ENCODE results near the gene SLC9A6. TPM values are rescaled to one million over a fixed set of nuclear protein-coding genes. Genes with fewer than 3 reads are reported as not detected.

The SLC9A6 gene
- total and polyA plus RNA-seq, 2 of the 8 experiments (the other 6 are each of a cell fraction or from before 2014, with no cell fraction given): 8.0 to 14.1 TPM

DNA sequence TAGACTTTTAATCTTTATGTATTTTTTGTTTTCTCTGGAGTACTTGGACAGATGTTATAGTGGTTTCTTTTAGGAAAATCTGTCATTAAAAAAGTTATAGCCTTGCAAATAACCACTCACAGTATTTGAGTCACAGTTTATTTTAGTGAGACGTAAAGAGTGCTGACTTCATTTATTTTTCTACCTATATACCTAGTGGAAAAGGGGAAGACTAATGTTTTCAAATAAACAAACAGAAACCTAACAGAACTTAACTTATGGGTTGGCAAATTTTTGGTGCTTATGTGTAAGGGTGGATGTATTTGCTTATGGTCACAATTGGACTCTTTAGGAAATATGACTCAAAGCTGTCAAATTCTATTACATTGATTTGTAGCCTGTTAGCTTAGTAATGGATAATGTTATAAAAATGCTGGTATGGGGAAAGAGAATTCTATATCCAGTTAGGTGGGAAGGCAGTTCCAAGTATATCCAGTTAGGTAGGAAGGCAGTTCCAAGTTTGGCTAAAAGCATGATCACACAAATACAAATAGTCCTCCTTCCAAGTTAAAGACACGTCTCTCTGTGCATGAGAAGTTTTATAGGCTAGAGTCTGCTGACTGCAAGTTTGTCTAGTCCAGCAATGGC, 61.9 kb downstream of the SLC9A6 start:
- no peak overlapping the region for H3K23ac ChIP-seq (ENCODE audit: insufficient read length)
- no peaks in the 10 kb centered on the region for H3K27me3 ChIP-seq (replicated peaks in 1 of 4; ENCODE audit: control insufficient read depth in 3 of 4, extremely low read depth in 1 of 4, insufficient read depth in 3 of 4, low read length in 3 of 4)
- no peak overlapping the region for H2BK15ac ChIP-seq (ENCODE audit: low read length)
- no peaks in the 10 kb centered on the region for H3K79me2 ChIP-seq (ENCODE audit: control insufficient read depth in 1 of 2, insufficient read depth in 2 of 2, low read length in 2 of 2)
- no peaks in the 10 kb centered on the region for H3K23me2 ChIP-seq (ENCODE audit: low read depth, low read length)
- ChIA-PET POLR2A (ENCODE audit: partially characterized antibody) (no interaction called here), CTCF (ENCODE audit: partially characterized antibody) (no interaction called here)
- H2AK5ac ChIP-seq (ENCODE audit: low read depth, low read length): no peak overlapping the region
- FAIRE-seq: no peak
- H3K9ac ChIP-seq (replicated peaks in 1 of 4; ENCODE audit: extremely low read depth in 1 of 4, low read depth in 3 of 4, low read length in 3 of 4): no peak overlapping the region
- 0 out of 8 replicates have a peak, but pooled peaks cover 0 to 3% (median 0%) of the 10 kb centered on the region in 4 experiments for H3K36me3 ChIP-seq (ENCODE audit: control insufficient read depth in 2 of 4, insufficient read depth in 4 of 4, low read length in 3 of 4)
- no peak overlapping the region for H3K18ac ChIP-seq (ENCODE audit: extremely low read depth, low read length)
- H3K4me1 ChIP-seq (replicated peaks in 1 of 4; ENCODE audit: control insufficient read depth in 3 of 4, insufficient read depth in 4 of 4, low read length in 3 of 4): no peaks in the 10 kb centered on the region
- no peak overlapping the region for H2BK120ac ChIP-seq (replicated peaks; ENCODE audit: low read depth, low read length)
- DNase-seq (ENCODE audit: low read depth in 1 of 2, low spot score in 2 of 2): no peak
- no peak overlapping the region for H4K91ac ChIP-seq (replicated peaks; ENCODE audit: insufficient read length, low read length)
- H3K14ac ChIP-seq (ENCODE audit: insufficient read length): no peak overlapping the region
- no peak overlapping the region for H3K27ac ChIP-seq (ENCODE audit: low read depth, low read length)
- H2BK12ac ChIP-seq (ENCODE audit: low read depth, low read length): no peak overlapping the region
- no peak overlapping the region for H2AFZ ChIP-seq (ENCODE audit: low read length)
- no peaks in the 10 kb centered on the region for H3K79me1 ChIP-seq (ENCODE audit: low read depth, low read length)
- no peak overlapping the region for H3K4me2 ChIP-seq (ENCODE audit: insufficient read depth in 1 of 2, low read depth in 2 of 2, low read length in 2 of 2)
- H2BK20ac ChIP-seq (ENCODE audit: low read length): no peak overlapping the region
- no peak overlapping the region for H2BK5ac ChIP-seq (ENCODE audit: low read depth, low read length)
- H3K4me3 ChIP-seq (ENCODE audit: extremely low read depth in 1 of 4, insufficient read depth in 2 of 4, low read depth in 3 of 4, low read length in 4 of 4): no peak overlapping the region
- WGBS, 2 experiments (ENCODE audit: extremely low coverage in 1 of 2, insufficient coverage in 1 of 2, insufficient read length in 1 of 2, insufficient replicate concordance in 2 of 2, low coverage in 1 of 2, low lambda C conversion rate in 2 of 2, missing lambda C conversion rate in 1 of 2): 100% methylated on average over 2 of the region's 2 CpGs; no CpG with 5 or more reads in 1 of the 2 experiments
- no peak overlapping the region for H3K4ac ChIP-seq (replicated peaks; ENCODE audit: insufficient read length, low read depth, low read length)
- H3K56ac ChIP-seq (replicated peaks; ENCODE audit: insufficient read length, low read depth, low read length): no peak overlapping the region
- H4K20me1 ChIP-seq (replicated peaks in 1 of 2; ENCODE audit: control insufficient read depth in 1 of 2, insufficient read depth in 2 of 2, low read length in 2 of 2): no peaks in the 10 kb centered on the region
- H4K5ac ChIP-seq (ENCODE audit: insufficient read length, low read depth, low read length): no peak overlapping the region
- no peaks in the 10 kb centered on the region for H3K9me3 ChIP-seq (ENCODE audit: insufficient read depth in 2 of 2, low read depth in 1 of 2, low read length in 1 of 2)
- no peak overlapping the region for H4K8ac ChIP-seq (ENCODE audit: extremely low read depth, insufficient read depth, low read length)
- TF ChIP-seq CTBP2 (IDR thresholded peaks at IDR 0.05; ENCODE audit: borderline replicate concordance, insufficient read depth, insufficient read length, low read length): no peak
- no peak for TF ChIP-seq ZNF274 (IDR thresholded peaks at IDR 0.05; ENCODE audit: borderline replicate concordance, extremely low read depth, low read length)
- TF ChIP-seq CEBPB (IDR thresholded peaks at IDR 0.05; ENCODE audit: low read depth, low read length): no peak
- no peak for TF ChIP-seq TEAD4 (IDR thresholded peaks at IDR 0.05; ENCODE audit: low read depth, low read length)
- no peak for TF ChIP-seq NRF1 (IDR thresholded peaks at IDR 0.05; ENCODE audit: low read depth, low read length)
- no peak for TF ChIP-seq YY1 (IDR thresholded peaks at IDR 0.05; ENCODE audit: low read depth, low read length)
- no peak for TF ChIP-seq TAF1 (IDR thresholded peaks at IDR 0.05; ENCODE audit: low read depth, low read length)
- TF ChIP-seq KDM1A (IDR thresholded peaks at IDR 0.05; ENCODE audit: borderline replicate concordance, low read length): no peak
- TF ChIP-seq, protein P1, sequence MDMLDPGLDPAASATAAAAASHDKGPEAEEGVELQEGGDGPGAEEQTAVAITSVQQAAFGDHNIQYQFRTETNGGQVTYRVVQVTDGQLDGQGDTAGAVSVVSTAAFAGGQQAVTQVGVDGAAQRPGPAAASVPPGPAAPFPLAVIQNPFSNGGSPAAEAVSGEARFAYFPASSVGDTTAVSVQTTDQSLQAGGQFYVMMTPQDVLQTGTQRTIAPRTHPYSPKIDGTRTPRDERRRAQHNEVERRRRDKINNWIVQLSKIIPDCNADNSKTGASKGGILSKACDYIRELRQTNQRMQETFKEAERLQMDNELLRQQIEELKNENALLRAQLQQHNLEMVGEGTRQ (IDR thresholded peaks at IDR 0.05; ENCODE audit: low read length): no peak
- TF ChIP-seq POLR2A (IDR thresholded peaks at IDR 0.05; ENCODE audit: control extremely low read depth in 1 of 2, low read depth in 2 of 2, low read length in 2 of 2): no peak
- no peak for TF ChIP-seq CREB1 (IDR thresholded peaks at IDR 0.05)
- TF ChIP-seq TCF12 (IDR thresholded peaks at IDR 0.05; ENCODE audit: low read depth, low read length): no peak
- TF ChIP-seq SUZ12 (IDR thresholded peaks at IDR 0.05; ENCODE audit: low read length): no peak
- no peak for TF ChIP-seq EZH2 (IDR thresholded peaks at IDR 0.05; ENCODE audit: low read depth, low read length, severe bottlenecking)
